ENCODE data around the gene DENR. TPM values are rescaled to one million over a fixed set of nuclear protein-coding genes. Genes with fewer than 3 reads are reported as not detected.
"Not testable (repeated sequence)": the region's sequence is repeated elsewhere in the genome, so short reads cannot be mapped to it uniquely, and the experiment has no call there.

Gene DENR
- total and polyA plus RNA-seq, 5 donors from 2014 or later = 32.7 to 72.0 (median 63.2) TPM

- no peaks in the 10 kb centered on the region for H3K36me3 Mint-ChIP-seq
- ATAC-seq (ENCODE audit: low read depth in 2 of 2) (no peak), DNase-seq (no peak)
- H3K27ac Mint-ChIP-seq = no peak overlapping the region
- Histone ChIP-seq H3K9me3 (ENCODE audit: control insufficient read depth in 2 of 2, low read length in 2 of 2) (no peaks in the 10 kb centered on the region), H3K4me1 (ENCODE audit: control insufficient read depth, insufficient read depth, low read length, poor library complexity, severe bottlenecking) (peaks cover 6% of the 10 kb centered on the region), H3K36me3 (ENCODE audit: control insufficient read depth, insufficient read depth, low read length) (no peaks in the 10 kb centered on the region), H3K4me3 (ENCODE audit: low read depth, low read length) (no peak overlapping the region), H3K27me3 (ENCODE audit: control insufficient read depth, insufficient read depth, low read length) (no peaks in the 10 kb centered on the region), H3K27ac (ENCODE audit: insufficient read depth, low read length, poor library complexity, severe bottlenecking) (no peak overlapping the region)
- H3K27me3 Mint-ChIP-seq = no peaks in the 10 kb centered on the region
- no peak overlapping the region for H3K4me3 Mint-ChIP-seq
- no peaks in the 10 kb centered on the region for H3K9me3 Mint-ChIP-seq
- H3K4me1 Mint-ChIP-seq = peaks cover 0 to 15% (median 4%) of the 10 kb centered on the region in 4 donors
Measured at GRCh38 chr12:122747224-122748135, 5.1 kb upstream of the DENR start.

GRCh38 chr12:122749569-122750332, 2.9 kb upstream of the DENR start:
- H3K4me3 Mint-ChIP-seq = peak overlapping the region in 2 of 4 donors; percentile 80 to 98
- Histone ChIP-seq H3K4me3 (ENCODE audit: low read depth, low read length) (no peak overlapping the region), H3K9me3 (ENCODE audit: control insufficient read depth in 2 of 2, low read length in 2 of 2) (no peaks in the 10 kb centered on the region), H3K4me1 (ENCODE audit: control insufficient read depth, insufficient read depth, low read length, poor library complexity, severe bottlenecking) (peaks cover 18% of the 10 kb centered on the region), H3K36me3 (ENCODE audit: control insufficient read depth, insufficient read depth, low read length) (peaks cover 5% of the 10 kb centered on the region), H3K27me3 (ENCODE audit: control insufficient read depth, insufficient read depth, low read length) (no peaks in the 10 kb centered on the region), H3K27ac (ENCODE audit: insufficient read depth, low read length, poor library complexity, severe bottlenecking) (no peak overlapping the region)
- H3K4me1 Mint-ChIP-seq = peaks cover 7 to 36% (median 19%) of the 10 kb centered on the region in 4 donors
- ATAC-seq (ENCODE audit: low read depth in 2 of 2) = no peak
- H3K9me3 Mint-ChIP-seq = no peaks in the 10 kb centered on the region
- H3K27ac Mint-ChIP-seq = no peak overlapping the region
- no peaks in the 10 kb centered on the region for H3K27me3 Mint-ChIP-seq
- peaks cover 10% of the 10 kb centered on the region for H3K36me3 Mint-ChIP-seq
- DNase-seq = no peak

GRCh38 chr12:122750781-122751515, 1.7 kb upstream of the DENR start:
- not testable (repeated sequence) for H3K27me3 Mint-ChIP-seq; ATAC-seq (ENCODE audit: low read depth in 2 of 2); H3K9me3 Mint-ChIP-seq; H3K4me3 ChIP-seq (ENCODE audit: low read depth, low read length); DNase-seq; H3K27ac ChIP-seq (ENCODE audit: insufficient read depth, low read length, poor library complexity, severe bottlenecking); H3K9me3 ChIP-seq (ENCODE audit: control insufficient read depth in 2 of 2, low read length in 2 of 2); H3K27me3 ChIP-seq (ENCODE audit: control insufficient read depth, insufficient read depth, low read length)
- Histone ChIP-seq H3K4me1 (ENCODE audit: control insufficient read depth, insufficient read depth, low read length, poor library complexity, severe bottlenecking) (peaks cover 18% of the 10 kb centered on the region), H3K36me3 (ENCODE audit: control insufficient read depth, insufficient read depth, low read length) (peaks cover 13% of the 10 kb centered on the region)
- Mint-ChIP-seq H3K4me3 (peak overlapping the region in 3 of 4 donors; percentile 95 to 98 (median 98)), H3K27ac (peak overlapping the region; percentile 51 to 97 (median 83)), H3K36me3 (peaks cover 17% of the 10 kb centered on the region), H3K4me1 (peaks cover 12 to 46% (median 27%) of the 10 kb centered on the region in 4 donors)

- Histone ChIP-seq H3K9me3 (ENCODE audit: control insufficient read depth in 2 of 2, low read length in 2 of 2) (no peaks in the 10 kb centered on the region), H3K36me3 (ENCODE audit: control insufficient read depth, insufficient read depth, low read length) (peaks cover 33% of the 10 kb centered on the region), H3K27me3 (ENCODE audit: control insufficient read depth, insufficient read depth, low read length) (no peaks in the 10 kb centered on the region), H3K4me3 (ENCODE audit: low read depth, low read length) (peak overlapping the region; percentile 82), H3K4me1 (ENCODE audit: control insufficient read depth, insufficient read depth, low read length, poor library complexity, severe bottlenecking) (peaks cover 25% of the 10 kb centered on the region), H3K27ac (ENCODE audit: insufficient read depth, low read length, poor library complexity, severe bottlenecking) (peak overlapping the region; percentile 84)
- H3K27me3 Mint-ChIP-seq = no peaks in the 10 kb centered on the region
- H3K27ac Mint-ChIP-seq = peak overlapping the region; percentile 83 to 99 (median 97)
- DNase-seq (no peak), ATAC-seq (ENCODE audit: low read depth in 2 of 2) (no peak)
- peak overlapping the region; percentile 91 to 98 (median 96) for H3K4me3 Mint-ChIP-seq
- no peaks in the 10 kb centered on the region for H3K9me3 Mint-ChIP-seq
- H3K4me1 Mint-ChIP-seq = peaks cover 20 to 67% (median 45%) of the 10 kb centered on the region in 4 donors
- peaks cover 30% of the 10 kb centered on the region for H3K36me3 Mint-ChIP-seq
Measured at GRCh38 chr12:122753319-122753650, 661 bp downstream of the DENR start.

GRCh38 chr12:122754790-122755189, 2.2 kb downstream of the DENR start:
- DNase-seq = no peak
- H3K36me3 Mint-ChIP-seq = peaks cover 30% of the 10 kb centered on the region
- Histone ChIP-seq H3K9me3 (ENCODE audit: control insufficient read depth in 2 of 2, low read length in 2 of 2) (no peaks in the 10 kb centered on the region), H3K36me3 (ENCODE audit: control insufficient read depth, insufficient read depth, low read length) (peaks cover 43% of the 10 kb centered on the region), H3K27me3 (ENCODE audit: control insufficient read depth, insufficient read depth, low read length) (no peaks in the 10 kb centered on the region), H3K27ac (ENCODE audit: insufficient read depth, low read length, poor library complexity, severe bottlenecking) (no peak overlapping the region), H3K4me3 (ENCODE audit: low read depth, low read length) (no peak overlapping the region), H3K4me1 (ENCODE audit: control insufficient read depth, insufficient read depth, low read length, poor library complexity, severe bottlenecking) (peaks cover 25% of the 10 kb centered on the region)
- peak overlapping the region in 1 of 3 donors; percentile 39 for H3K27ac Mint-ChIP-seq
- peaks cover 22 to 75% (median 48%) of the 10 kb centered on the region in 4 donors for H3K4me1 Mint-ChIP-seq
- ATAC-seq (ENCODE audit: low read depth in 2 of 2) = no peak
- no peaks in the 10 kb centered on the region for H3K27me3 Mint-ChIP-seq
- H3K4me3 Mint-ChIP-seq = peak overlapping the region in 3 of 4 donors; percentile 5 to 98 (median 21)
- H3K9me3 Mint-ChIP-seq = no peaks in the 10 kb centered on the region

GRCh38 chr12:122757568-122757967, 4.9 kb downstream of the DENR start:
- no peak for DNase-seq
- Mint-ChIP-seq H3K9me3 (no peaks in the 10 kb centered on the region), H3K36me3 (peaks cover 34% of the 10 kb centered on the region), H3K27ac (peak overlapping the region in 1 of 3 donors; percentile 31), H3K27me3 (no peaks in the 10 kb centered on the region), H3K4me3 (peak overlapping the region in 1 of 4 donors; percentile 31), H3K4me1 (peaks cover 29 to 65% (median 50%) of the 10 kb centered on the region in 4 donors)
- H3K36me3 ChIP-seq (ENCODE audit: control insufficient read depth, insufficient read depth, low read length) = peaks cover 54% of the 10 kb centered on the region
- no peak overlapping the region for H3K27ac ChIP-seq (ENCODE audit: insufficient read depth, low read length, poor library complexity, severe bottlenecking)
- H3K9me3 ChIP-seq (ENCODE audit: control insufficient read depth in 2 of 2, low read length in 2 of 2) = no peaks in the 10 kb centered on the region
- no peak overlapping the region for H3K4me3 ChIP-seq (ENCODE audit: low read depth, low read length)
- H3K27me3 ChIP-seq (ENCODE audit: control insufficient read depth, insufficient read depth, low read length) = no peaks in the 10 kb centered on the region
- ATAC-seq (ENCODE audit: low read depth in 2 of 2) = no peak
- H3K4me1 ChIP-seq (ENCODE audit: control insufficient read depth, insufficient read depth, low read length, poor library complexity, severe bottlenecking) = peaks cover 20% of the 10 kb centered on the region

GRCh38 chr12:122785503-122785902, 32.9 kb downstream of the DENR start:
- Histone ChIP-seq H3K9me3 (ENCODE audit: control insufficient read depth in 2 of 2, low read length in 2 of 2) (no peaks in the 10 kb centered on the region), H3K36me3 (ENCODE audit: control insufficient read depth, insufficient read depth, low read length) (no peaks in the 10 kb centered on the region), H3K4me1 (ENCODE audit: control insufficient read depth, insufficient read depth, low read length, poor library complexity, severe bottlenecking) (no peaks in the 10 kb centered on the region), H3K27me3 (ENCODE audit: control insufficient read depth, insufficient read depth, low read length) (peaks cover 2% of the 10 kb centered on the region), H3K27ac (ENCODE audit: insufficient read depth, low read length, poor library complexity, severe bottlenecking) (no peak overlapping the region), H3K4me3 (ENCODE audit: low read depth, low read length) (no peak overlapping the region)
- DNase-seq (no peak), ATAC-seq (ENCODE audit: low read depth in 2 of 2) (no peak)
- H3K27ac Mint-ChIP-seq = no peak overlapping the region
- H3K4me1 Mint-ChIP-seq = no peaks in the 10 kb centered on the region
- H3K27me3 Mint-ChIP-seq = no peaks in the 10 kb centered on the region
- H3K9me3 Mint-ChIP-seq = no peaks in the 10 kb centered on the region
- H3K4me3 Mint-ChIP-seq = no peak overlapping the region
- H3K36me3 Mint-ChIP-seq = no peaks in the 10 kb centered on the region
